Endothelial cell of umbilical vein (primary cell): ENCODE results near the gene ENHO. TPM values are rescaled to one million over a fixed set of nuclear protein-coding genes. Genes with fewer than 3 reads are reported as not detected.

Experiments used
- BruUV-seq: library from RNA; stranded (reverse); fragments of 400-500 nt; replicated peaks from 2 replicates; lab custom pipeline; 2021; lab: Mats Ljungman, UMichigan
- CTCF ChIA-PET: fragments of 300-600, 350-600 bp; sonication (Branson Sonifier 250); formaldehyde crosslinking; loops from one replicate; lab custom pipeline; 2021; ENCODE audit warnings: antibody characterized with exemption, inconsistent platforms; lab: Charles Lee
- POLR2A ChIA-PET: fragments of 300-600, 350-600 bp; sonication (Branson Sonifier 250); formaldehyde crosslinking; loops from one replicate; lab custom pipeline; 2021; ENCODE audit warnings: antibody characterized with exemption, inconsistent platforms; lab: Charles Lee
- DNase-seq: peaks from one replicate; pipeline ENCODE4 v3.0.0-alpha.2; 2011; ENCODE audit warnings: low read depth, low spot score
- FAIRE-seq: peaks from 2 replicates; lab custom pipeline; 2011; peaks lifted over from hg19 to GRCh38; lab: Jason Lieb, UNC
- H2AFZ ChIP-seq: 2 replicates; pipeline ENCODE4 v1.6.0; 2012; ENCODE audit warnings: low read depth, low read length, control low read depth, inconsistent platforms
- H3K27ac ChIP-seq: 2 replicates; pipeline ENCODE4 v1.5.1; 2011; ENCODE audit warnings: low read depth, mild to moderate bottlenecking, control low read depth, low read length, moderate library complexity; ENCODE audit not compliant: insufficient read depth
- H3K27me3 ChIP-seq, 2 experiments: 2 replicates each; pipeline versions ENCODE4 v1.6.0 to v1.6.1; 2011; ENCODE audit warnings: low read length in 2 of 2, mixed read lengths in 1 of 2; ENCODE audit not compliant: control insufficient read depth in 2 of 2, insufficient read depth in 2 of 2
- H3K36me3 ChIP-seq, 2 experiments: 2 replicates in 1 of 2; 3 replicates in 1 of 2; pipeline ENCODE4 v1.5.1; 2011; ENCODE audit warnings: low read length in 2 of 2, mild to moderate bottlenecking in 1 of 2, moderate library complexity in 1 of 2; ENCODE audit not compliant: control insufficient read depth in 2 of 2, insufficient read depth in 2 of 2; ENCODE audit errors: extremely low read depth in 1 of 2
- H3K4me1 ChIP-seq: 3 replicates; pipeline ENCODE4 v1.5.1; 2011; ENCODE audit warnings: mild to moderate bottlenecking, low read length; ENCODE audit not compliant: control insufficient read depth, insufficient read depth; ENCODE audit errors: extremely low read depth
- H3K4me2 ChIP-seq: 2 replicates; pipeline ENCODE4 v1.6.1; 2011; ENCODE audit warnings: low read length, control low read depth, mixed read lengths; ENCODE audit not compliant: insufficient read depth
- H3K4me3 ChIP-seq, 3 experiments: fragments of 200-600 bp in 1 of 3; sonication (generic), shearing (Covaris generic) in 1 of 3; replicated peaks in 1 of 3; 2 replicates each; pipeline ENCODE4 v1.5.1; 2011 to 2016; ENCODE audit warnings: control low read depth in 3 of 3, low read length in 3 of 3, mild to moderate bottlenecking in 2 of 3, inconsistent platforms in 1 of 3, low read depth in 1 of 3, moderate library complexity in 1 of 3; ENCODE audit not compliant: insufficient read depth in 1 of 3
- H3K79me2 ChIP-seq: 2 replicates; pipeline ENCODE4 v1.6.0; 2012; ENCODE audit warnings: low read length, inconsistent platforms; ENCODE audit not compliant: control insufficient read depth, insufficient read depth
- H3K9ac ChIP-seq: replicated peaks from 2 replicates; pipeline ENCODE3; 2011; ENCODE audit warnings: low read length, control low read depth; ENCODE audit not compliant: insufficient read depth; ENCODE audit errors: extremely low read depth
- H3K9me1 ChIP-seq: replicated peaks from 3 replicates; pipeline ENCODE4 v1.6.0; 2011; ENCODE audit warnings: mild to moderate bottlenecking, low read length; ENCODE audit not compliant: control insufficient read depth, insufficient read depth; ENCODE audit errors: extremely low read depth
- H3K9me3 ChIP-seq: replicated peaks from 2 replicates; pipeline ENCODE4 v1.5.1; 2012; ENCODE audit warnings: low read length, inconsistent platforms; ENCODE audit not compliant: control insufficient read depth, insufficient read depth
- H4K20me1 ChIP-seq: replicated peaks from 2 replicates; pipeline ENCODE3; 2011; ENCODE audit warnings: mild to moderate bottlenecking, low read length; ENCODE audit not compliant: control insufficient read depth, insufficient read depth; ENCODE audit errors: extremely low read depth
- EZH2 ChIP-seq: IDR thresholded peaks from 2 replicates; pipeline ENCODE4 v1.6.1; 2012; ENCODE audit warnings: borderline replicate concordance, low read depth, mild to moderate bottlenecking, moderate library complexity, low read length, inconsistent platforms; ENCODE audit not compliant: severe bottlenecking
- FOS ChIP-seq: IDR thresholded peaks from 2 replicates; pipeline ENCODE4 v1.6.1; 2011; ENCODE audit warnings: mild to moderate bottlenecking, low read length, moderate library complexity, borderline replicate concordance; ENCODE audit not compliant: insufficient read depth
- GATA2 ChIP-seq: IDR thresholded peaks from 2 replicates; pipeline ENCODE4 v1.7.0; 2011; ENCODE audit warnings: low read depth, mild to moderate bottlenecking, moderate library complexity, mixed read lengths, low read length; ENCODE audit not compliant: insufficient read length, insufficient read depth
- JUN ChIP-seq: IDR thresholded peaks from 2 replicates; pipeline ENCODE4 v1.6.1; 2011; ENCODE audit warnings: borderline replicate concordance, low read depth; ENCODE audit not compliant: insufficient read length, insufficient read depth
- MYC ChIP-seq: IDR thresholded peaks from one replicate; pipeline ENCODE4 v1.6.1; 2011; ENCODE audit warnings: mild to moderate bottlenecking, low read depth, low read length
- POLR2A ChIP-seq: IDR thresholded peaks from 2 replicates; pipeline ENCODE4 v1.6.1; 2012; ENCODE audit warnings: low read depth, mild to moderate bottlenecking, control low read depth, low read length
- POLR2AphosphoS5 ChIP-seq: IDR thresholded peaks from 2 replicates; pipeline ENCODE4 v1.6.1; 2012; ENCODE audit warnings: low read depth, mild to moderate bottlenecking, control low read depth, low read length, moderate library complexity; ENCODE audit not compliant: insufficient read depth
- dilution Hi-C: fragments of 300-500 bp; cut with MboI; formaldehyde crosslinking; loops from one replicate; pipeline ENCODE4 v1.15.0; 2019; ENCODE audit warnings: low sequenced_read_pairs; ENCODE audit not compliant: extremely low pct_ligation_motif_present
- intact Hi-C: fragments of 100-400 bp; cut with micrococcal nuclease; formaldehyde crosslinking; loops from one replicate; pipeline ENCODE4 v1.10.0; 2022
- polyA plus RNA-seq, 4 experiments: library from polyadenylated mRNA; depleted of rRNA in 3 of 4; stranded (reverse) in 3 of 4; unstranded in 1 of 4; fragments of >200 nt; gene quantifications; 2 replicates each; pipeline versions ENCODE4 v1.2.1 to v1.2.3, GENCODE V29; 2011 to 2012; ENCODE audit warnings: missing spikeins in 1 of 4
- small RNA-seq: library from RNA; depleted of rRNA; stranded (forward); fragments of <200 nt; gene quantifications from one replicate; pipeline ENCODE3, GENCODE V24; 2012; ENCODE audit warnings: low replicate concordance, low read depth; ENCODE audit not compliant: insufficient read depth, insufficient read length
- total RNA-seq: library from RNA; stranded (reverse); gene quantifications from 2 replicates; pipeline ENCODE4 v1.2.3, GENCODE V29; 2021
- TF ChIP-seq, protein P1 (sequence below), 2 donors: IDR thresholded peaks; 1 replicate in 1 of 2; 2 replicates in 1 of 2; pipeline ENCODE4 v1.5.1; 2011; ENCODE audit warnings: low read length in 2 of 2, mild to moderate bottlenecking in 2 of 2, moderate library complexity in 2 of 2, control low read depth in 1 of 2, inconsistent platforms in 1 of 2, low read depth in 1 of 2; ENCODE audit not compliant: insufficient read depth in 1 of 2; ENCODE audit errors: extremely low read depth in 1 of 2
- TF ChIP-seq, protein P2 (sequence below): IDR thresholded peaks from 2 replicates; pipeline ENCODE4 v1.6.1; 2011; ENCODE audit not compliant: insufficient read depth, insufficient read length

ENHO gene
- total and polyA plus RNA-seq, 2 donors (not counting 3 experiments of a cell fraction or from before 2014, with no cell fraction given) = 0.10 TPM; not detected in 1

DNA sequence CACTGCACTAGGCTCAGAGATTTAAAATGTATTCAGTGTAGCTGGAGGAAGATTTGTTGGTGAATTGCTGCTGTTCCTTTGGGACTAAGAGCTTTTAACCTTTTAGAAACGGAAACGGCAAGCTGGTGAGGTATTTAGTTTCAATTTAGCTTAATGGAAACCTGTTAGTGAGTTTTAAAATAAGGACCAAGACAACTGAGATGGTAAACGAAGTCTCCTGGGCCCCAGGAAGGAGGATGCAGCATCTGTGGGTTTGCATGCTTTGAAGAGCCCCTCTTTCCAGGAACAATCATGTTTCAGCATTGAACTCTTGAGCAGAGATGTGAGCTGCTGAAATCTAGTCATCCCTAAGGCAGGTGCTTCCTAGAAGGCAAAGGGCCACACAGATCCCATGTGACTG lies 47.7 kb downstream of the ENHO start:
- H3K4me3 ChIP-seq = no peak overlapping the region
- H2AFZ ChIP-seq = no peak overlapping the region
- FAIRE-seq (no peak), DNase-seq (no peak)
- dilution Hi-C loops (no loop called here), intact Hi-C loops (no loop called here)
- no peaks in the 10 kb centered on the region for H3K9me1 ChIP-seq
- TF ChIP-seq, protein P1, sequence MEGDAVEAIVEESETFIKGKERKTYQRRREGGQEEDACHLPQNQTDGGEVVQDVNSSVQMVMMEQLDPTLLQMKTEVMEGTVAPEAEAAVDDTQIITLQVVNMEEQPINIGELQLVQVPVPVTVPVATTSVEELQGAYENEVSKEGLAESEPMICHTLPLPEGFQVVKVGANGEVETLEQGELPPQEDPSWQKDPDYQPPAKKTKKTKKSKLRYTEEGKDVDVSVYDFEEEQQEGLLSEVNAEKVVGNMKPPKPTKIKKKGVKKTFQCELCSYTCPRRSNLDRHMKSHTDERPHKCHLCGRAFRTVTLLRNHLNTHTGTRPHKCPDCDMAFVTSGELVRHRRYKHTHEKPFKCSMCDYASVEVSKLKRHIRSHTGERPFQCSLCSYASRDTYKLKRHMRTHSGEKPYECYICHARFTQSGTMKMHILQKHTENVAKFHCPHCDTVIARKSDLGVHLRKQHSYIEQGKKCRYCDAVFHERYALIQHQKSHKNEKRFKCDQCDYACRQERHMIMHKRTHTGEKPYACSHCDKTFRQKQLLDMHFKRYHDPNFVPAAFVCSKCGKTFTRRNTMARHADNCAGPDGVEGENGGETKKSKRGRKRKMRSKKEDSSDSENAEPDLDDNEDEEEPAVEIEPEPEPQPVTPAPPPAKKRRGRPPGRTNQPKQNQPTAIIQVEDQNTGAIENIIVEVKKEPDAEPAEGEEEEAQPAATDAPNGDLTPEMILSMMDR (IDR thresholded peaks at IDR 0.05; ENCODE audit: extremely low read depth in 1 of 2, insufficient read depth in 1 of 2, low read depth in 1 of 2, low read length in 2 of 2) = no peak
- TF ChIP-seq JUN (no peak), POLR2A (no peak), POLR2AphosphoS5 (no peak), GATA2 (no peak), FOS (no peak), MYC (no peak), EZH2 (no peak)
- TF ChIP-seq, protein P2, sequence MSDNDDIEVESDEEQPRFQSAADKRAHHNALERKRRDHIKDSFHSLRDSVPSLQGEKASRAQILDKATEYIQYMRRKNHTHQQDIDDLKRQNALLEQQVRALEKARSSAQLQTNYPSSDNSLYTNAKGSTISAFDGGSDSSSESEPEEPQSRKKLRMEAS = no peak
- H3K27ac ChIP-seq = no peak overlapping the region
- H3K9me3 ChIP-seq = no peaks in the 10 kb centered on the region
- H3K79me2 ChIP-seq = no peaks in the 10 kb centered on the region
- H4K20me1 ChIP-seq = no peaks in the 10 kb centered on the region
- no peaks in the 10 kb centered on the region for H3K36me3 ChIP-seq
- POLR2A ChIA-PET = no interaction called here
- CTCF ChIA-PET = interaction anchor here (0.8 to 1.7 kb wide), 3 partner anchors 16 to 71 kb away, joined by 3 to 4 read pairs (median 3); partner anchors contain the start of genes DNAI1 and FAM219A
- no TSS peak for BruUV-seq
- H3K4me1 ChIP-seq = no peaks in the 10 kb centered on the region
- no peak overlapping the region for H3K9ac ChIP-seq
- peaks cover 17 to 24% of the 10 kb centered on the region in 2 experiments for H3K27me3 ChIP-seq
- H3K4me2 ChIP-seq = no peak overlapping the region

Small RNAs within 50 kb of the gene (small RNA-seq; reads per million reads assigned to genes)
- not detected for gene RN7SKP24

Other genes with a start within 250 kb of the ENHO start
- gene KIF24, start 193.7 kb downstream of the ENHO start, total RNA-seq = 4.5 and 4.8 TPM in 2 replicates
- gene KIF24, start 193.7 kb downstream of the ENHO start, polyA plus RNA-seq = 2.1 and 2.2 TPM in 2 replicates
- gene NUDT2, start 193.4 kb downstream of the ENHO start, total RNA-seq = 25.1 and 25.2 TPM in 2 replicates
- gene NUDT2, start 193.4 kb downstream of the ENHO start, polyA plus RNA-seq = 38.1 and 45.2 TPM in 2 replicates
- gene MYORG, start 146.1 kb downstream of the ENHO start, total RNA-seq = 6.3 and 7.0 TPM in 2 replicates
- gene MYORG, start 146.1 kb downstream of the ENHO start, polyA plus RNA-seq = 2.8 TPM in 2 replicates
- 35.7 and 39.5 TPM in 2 replicates for gene FAM219A, start 64.4 kb downstream of the ENHO start, total RNA-seq
- 18.1 and 20.0 TPM in 2 replicates for gene FAM219A, start 64.4 kb downstream of the ENHO start, polyA plus RNA-seq
- gene DNAI1, start 64.2 kb downstream of the ENHO start, total RNA-seq = not detected in 2 replicates
- not detected in 2 replicates for gene DNAI1, start 64.2 kb downstream of the ENHO start, polyA plus RNA-seq
- not detected in 2 replicates for gene CNTFR, start 66.7 kb upstream of the ENHO start, total RNA-seq
- gene CNTFR, start 66.7 kb upstream of the ENHO start, polyA plus RNA-seq = not detected in 2 replicates
- 15.1 and 15.7 TPM in 2 replicates for gene RPP25L, start 89.1 kb upstream of the ENHO start, total RNA-seq
- 41.0 and 46.9 TPM in 2 replicates for gene RPP25L, start 89.1 kb upstream of the ENHO start, polyA plus RNA-seq
- gene DCTN3, start 97.5 kb upstream of the ENHO start, total RNA-seq = 91.0 and 93.3 TPM in 2 replicates
- gene DCTN3, start 97.5 kb upstream of the ENHO start, polyA plus RNA-seq = 170 TPM in 2 replicates
- not detected in 2 replicates for gene ARID3C, start 106.1 kb upstream of the ENHO start, total RNA-seq
- gene ARID3C, start 106.1 kb upstream of the ENHO start, polyA plus RNA-seq = not detected in 2 replicates
- 74.1 and 81.2 TPM in 2 replicates for gene SIGMAR1, start 114.8 kb upstream of the ENHO start, total RNA-seq
- gene SIGMAR1, start 114.8 kb upstream of the ENHO start, polyA plus RNA-seq = 78.4 and 83.5 TPM in 2 replicates
- 30.0 and 36.6 TPM in 2 replicates for gene GALT, start 123.7 kb upstream of the ENHO start, total RNA-seq
- gene GALT, start 123.7 kb upstream of the ENHO start, polyA plus RNA-seq = 58.5 and 61.3 TPM in 2 replicates
- 13.6 and 15.3 TPM in 2 replicates for gene IL11RA, start 129.2 kb upstream of the ENHO start, total RNA-seq
- gene IL11RA, start 129.2 kb upstream of the ENHO start, polyA plus RNA-seq = 18.6 and 22.5 TPM in 2 replicates
- not detected in 2 replicates for gene CCL27, start 139.7 kb upstream of the ENHO start, total RNA-seq
- not detected in 2 replicates for gene CCL27, start 139.7 kb upstream of the ENHO start, polyA plus RNA-seq
- gene CCL19, start 168.3 kb upstream of the ENHO start, total RNA-seq = not detected in 2 replicates
- gene CCL19, start 168.3 kb upstream of the ENHO start, polyA plus RNA-seq = not detected in 2 replicates
- 0.85 TPM in 1 of 2 replicates, not detected in the other for gene CCL21, start 187.1 kb upstream of the ENHO start, total RNA-seq
- 0.17 TPM in 1 of 2 replicates, not detected in the other for gene CCL21, start 187.1 kb upstream of the ENHO start, polyA plus RNA-seq